Erythroblast (primary cell): Measurements from ENCODE around the gene C2CD4B.

Experiments used
- DNase-seq, 2 experiments: peaks; one replicate each; lab custom pipeline; 2025; lab: John Stamatoyannopoulos, UW
- GATA1 ChIP-seq: IDR thresholded peaks from 2 replicates; pipeline ENCODE4 v1.6.1; 2011; ENCODE audit warnings: low read depth, mild to moderate bottlenecking, control low read depth, low read length, moderate library complexity
- POLR2A ChIP-seq: IDR thresholded peaks from 2 replicates; pipeline ENCODE4 v1.6.1; 2011; ENCODE audit warnings: mild to moderate bottlenecking, low read length

C2CD4B gene

GRCh38 chr15:62171882-62172281 is 6.8 kb upstream of the C2CD4B start:
- TF ChIP-seq GATA1 (no peak), POLR2A (no peak)
- DNase-seq: no peak

GRCh38 chr15:62165793-62166375 is 799 bp upstream of the C2CD4B start:
- TF ChIP-seq POLR2A (no peak), GATA1 (no peak)
- no peak for DNase-seq

- no peak for TF ChIP-seq GATA1
- TF ChIP-seq POLR2A: no peak
- DNase-seq: no peak
Measured at GRCh38 chr15:62164396-62165103, 535 bp downstream of the C2CD4B start.

GRCh38 chr15:62164014-62164395 is 1.1 kb downstream of the C2CD4B start:
- DNase-seq: no peak
- TF ChIP-seq POLR2A (no peak), GATA1 (no peak)

- no peak for DNase-seq
Measured at GRCh38 chr15:62163397-62164013, 1.6 kb downstream of the C2CD4B start.

GRCh38 chr15:62153228-62153627 is 11.9 kb downstream of the C2CD4B start:
- TF ChIP-seq POLR2A (no peak), GATA1 (no peak)
- DNase-seq: no peak

More at GRCh38 chr15:62163397-62164013, 1.6 kb downstream of the C2CD4B start:
- TF ChIP-seq POLR2A (no peak), GATA1 (no peak)

- TF ChIP-seq GATA1: no peak
- TF ChIP-seq POLR2A: no peak
- no peak for DNase-seq
Measured at GRCh38 chr15:62150445-62150844, 14.6 kb downstream of the C2CD4B start.

GRCh38 chr15:62149729-62150128 is 15.4 kb downstream of the C2CD4B start:
- TF ChIP-seq POLR2A (no peak), GATA1 (no peak)
- DNase-seq: no peak

- no peak for TF ChIP-seq POLR2A
- TF ChIP-seq GATA1: no peak
- no peak for DNase-seq
Measured at GRCh38 chr15:62147551-62147950, 17.5 kb downstream of the C2CD4B start.

GRCh38 chr15:62147149-62147548 is 17.9 kb downstream of the C2CD4B start:
- DNase-seq: peak in 1 of 2 experiments; percentile 4
- TF ChIP-seq POLR2A (no peak), GATA1 (no peak)

- DNase-seq: no peak
Measured at GRCh38 chr15:62145015-62145735, 19.9 kb downstream of the C2CD4B start.

GRCh38 chr15:62142736-62143135 is 22.3 kb downstream of the C2CD4B start:
- TF ChIP-seq POLR2A (no peak), GATA1 (no peak)
- no peak for DNase-seq

More at GRCh38 chr15:62145015-62145735, 19.9 kb downstream of the C2CD4B start:
- no peak for TF ChIP-seq GATA1
- TF ChIP-seq POLR2A: no peak

- no peak for DNase-seq
- TF ChIP-seq POLR2A (no peak), GATA1 (no peak)
Measured at GRCh38 chr15:62141643-62142588, 23.2 kb downstream of the C2CD4B start.

GRCh38 chr15:62141200-62141599 is 23.9 kb downstream of the C2CD4B start:
- DNase-seq: no peak
- TF ChIP-seq POLR2A (no peak), GATA1 (no peak)
